Trophoblast cell (in vitro differentiated cells and primary cell): ENCODE measurements around the gene PRRX2.

ENCODE experiments used
- DNase-seq, 2 donors: peaks; one replicate each; pipeline ENCODE4 v3.0.0-alpha.2; 2016
- H2AFZ ChIP-seq: 2 replicates; pipeline ENCODE4 v1.6.1; 2013; ENCODE audit warnings: low read length, moderate library complexity, mild to moderate bottlenecking; ENCODE audit not compliant: insufficient read depth, poor library complexity
- H2AK5ac ChIP-seq: 2 replicates; pipeline ENCODE4 v1.6.1; 2013; ENCODE audit warnings: mild to moderate bottlenecking, low read length
- H2BK120ac ChIP-seq: 2 replicates; pipeline ENCODE4 v1.6.1; 2013; ENCODE audit warnings: low read length, mild to moderate bottlenecking, moderate library complexity; ENCODE audit not compliant: insufficient read depth, poor library complexity
- H2BK12ac ChIP-seq: 2 replicates; pipeline ENCODE4 v1.6.1; 2013; ENCODE audit warnings: mild to moderate bottlenecking, low read length, moderate library complexity
- H2BK5ac ChIP-seq: 2 replicates; pipeline ENCODE4 v1.6.1; 2013; ENCODE audit warnings: low read length, low read depth, moderate library complexity, mild to moderate bottlenecking; ENCODE audit not compliant: poor library complexity
- H3K14ac ChIP-seq: 2 replicates; pipeline ENCODE4 v1.6.1; 2013; ENCODE audit warnings: mild to moderate bottlenecking, low read length
- H3K18ac ChIP-seq: 2 replicates; pipeline ENCODE4 v1.6.1; 2013; ENCODE audit warnings: mild to moderate bottlenecking, low read length
- H3K23ac ChIP-seq: 2 replicates; pipeline ENCODE4 v1.6.1; 2013; ENCODE audit warnings: low read length
- H3K27ac ChIP-seq: 2 replicates; pipeline ENCODE4 v1.5.1; 2013; ENCODE audit warnings: low read depth, mild to moderate bottlenecking, inconsistent platforms, low read length, moderate library complexity
- H3K27me3 ChIP-seq: 2 replicates; pipeline ENCODE4 v1.6.1; 2013; ENCODE audit warnings: inconsistent platforms, mild to moderate bottlenecking, low read length, moderate library complexity; ENCODE audit not compliant: insufficient read depth
- H3K36me3 ChIP-seq, 2 experiments: 1 replicate in 1 of 2; 2 replicates in 1 of 2; pipeline ENCODE4 v1.6.1; 2013; ENCODE audit warnings: low read length in 2 of 2, mild to moderate bottlenecking in 2 of 2, moderate library complexity in 1 of 2; ENCODE audit not compliant: insufficient read depth in 2 of 2, control insufficient read depth in 1 of 2
- H3K4ac ChIP-seq: 2 replicates; pipeline ENCODE4 v1.6.1; 2013; ENCODE audit warnings: low read depth, mild to moderate bottlenecking, low read length, moderate library complexity
- H3K4me1 ChIP-seq, 2 experiments: 1 replicate in 1 of 2; 2 replicates in 1 of 2; pipeline ENCODE4 v1.6.1; 2013; ENCODE audit warnings: low read length in 2 of 2, mild to moderate bottlenecking in 2 of 2, moderate library complexity in 1 of 2; ENCODE audit not compliant: insufficient read depth in 2 of 2, control insufficient read depth in 1 of 2
- H3K4me2 ChIP-seq: 2 replicates; pipeline ENCODE4 v1.6.1; 2013; ENCODE audit warnings: inconsistent platforms, mild to moderate bottlenecking, low read length, moderate library complexity
- H3K4me3 ChIP-seq: 2 replicates; pipeline ENCODE4 v1.5.1; 2013; ENCODE audit warnings: mild to moderate bottlenecking, low read depth, low read length, inconsistent platforms
- H3K79me1 ChIP-seq: one replicate; pipeline ENCODE4 v1.6.1; 2013; ENCODE audit warnings: low read length
- H3K79me2 ChIP-seq: 2 replicates; pipeline ENCODE4 v1.6.1; 2013; ENCODE audit warnings: low read length, mild to moderate bottlenecking; ENCODE audit not compliant: control insufficient read depth, insufficient read depth, poor library complexity
- H3K9ac ChIP-seq: 2 replicates; pipeline ENCODE4 v1.6.1; 2013; ENCODE audit warnings: mild to moderate bottlenecking, low read length
- H3K9me3 ChIP-seq: 2 replicates; pipeline ENCODE4 v1.6.1; 2013; ENCODE audit warnings: low read depth, mild to moderate bottlenecking, control low read depth, inconsistent platforms, low read length; ENCODE audit not compliant: insufficient read depth
- H4K12ac ChIP-seq: 2 replicates; pipeline ENCODE4 v1.6.1; 2013; ENCODE audit warnings: low read depth, mild to moderate bottlenecking, low read length, moderate library complexity
- H4K8ac ChIP-seq: 2 replicates; pipeline ENCODE4 v1.6.1; 2013; ENCODE audit warnings: low read depth, mild to moderate bottlenecking, low read length, moderate library complexity
- H4K91ac ChIP-seq: one replicate; pipeline ENCODE4 v1.6.1; 2013; ENCODE audit warnings: low read depth, mild to moderate bottlenecking, low read length, moderate library complexity
- WGBS: extraction: QIAGEN DNeasy Blood & Tissue Kit; methylation state at CpG from one replicate; pipeline ENCODE4 v1.1.7; 2013; ENCODE audit warnings: missing lambda C conversion rate; ENCODE audit not compliant: insufficient read length, insufficient coverage; ENCODE audit errors: extremely low coverage; 5-methylcytosine and 5-hydroxymethylcytosine counted together

Gene PRRX2

DNA sequence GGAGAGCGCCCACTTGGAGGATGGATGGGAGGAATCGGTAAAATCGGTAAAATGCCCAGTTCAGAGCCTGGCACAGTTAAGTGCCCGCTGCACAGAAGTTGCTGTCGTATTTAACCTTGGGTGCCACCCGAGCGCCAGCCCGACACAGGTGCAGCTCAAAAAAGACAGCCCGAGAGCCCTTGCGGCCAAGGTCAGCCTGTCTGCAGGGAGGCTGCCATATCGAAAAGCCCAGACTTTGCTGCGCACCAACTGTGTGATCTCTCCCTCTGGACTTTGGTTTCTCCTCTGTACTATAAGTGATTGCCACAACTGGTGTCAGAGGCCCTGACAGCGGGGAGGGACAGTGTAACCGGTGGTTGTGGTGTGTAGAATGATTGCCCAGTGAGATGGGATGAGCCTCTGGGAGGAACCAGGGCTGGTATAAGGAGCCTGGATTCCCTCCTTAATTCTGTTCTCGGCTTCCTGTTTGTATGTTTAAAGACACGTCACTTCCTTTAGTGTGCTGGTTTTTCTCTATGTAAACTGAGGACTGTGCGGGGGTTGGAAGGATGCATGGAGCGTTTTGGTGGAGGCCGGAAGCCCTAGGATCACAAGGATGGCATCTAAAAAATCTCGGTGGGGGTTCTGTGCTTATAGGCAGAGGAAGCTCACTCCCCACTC lies 38.7 kb upstream of the PRRX2 start:
- Histone ChIP-seq H3K9ac (peak overlapping the region; percentile 87), H3K14ac (peak overlapping the region; percentile 98), H2BK5ac (peak overlapping the region; percentile 95), H3K27me3 (no peaks in the 10 kb centered on the region), H2AK5ac (peak overlapping the region; percentile 93), H4K91ac (peak overlapping the region; percentile 94), H3K36me3 (peaks cover 15 to 16% of the 10 kb centered on the region in 2 experiments), H4K8ac (peak overlapping the region; percentile 98), H3K4me3 (peak overlapping the region; percentile 90), H4K12ac (peak overlapping the region; percentile 83), H3K79me2 (peaks cover 23% of the 10 kb centered on the region), H3K79me1 (peaks cover 10% of the 10 kb centered on the region), H3K4me2 (peak overlapping the region; percentile 88), H3K18ac (peak overlapping the region; percentile 96), H2AFZ (no peak overlapping the region), H2BK12ac (no peak overlapping the region), H3K9me3 (peaks cover 2% of the 10 kb centered on the region), H3K4ac (peak overlapping the region; percentile 64), H2BK120ac (peak overlapping the region; percentile 84), H3K23ac (no peak overlapping the region), H3K4me1 (peaks cover 10 to 16% of the 10 kb centered on the region in 2 experiments), H3K27ac (peak overlapping the region; percentile 70)
- peak in 1 of 2 donors; percentile 33 for DNase-seq
- WGBS, result no CpG with 5 or more reads among the region's 20 CpGs

DNA sequence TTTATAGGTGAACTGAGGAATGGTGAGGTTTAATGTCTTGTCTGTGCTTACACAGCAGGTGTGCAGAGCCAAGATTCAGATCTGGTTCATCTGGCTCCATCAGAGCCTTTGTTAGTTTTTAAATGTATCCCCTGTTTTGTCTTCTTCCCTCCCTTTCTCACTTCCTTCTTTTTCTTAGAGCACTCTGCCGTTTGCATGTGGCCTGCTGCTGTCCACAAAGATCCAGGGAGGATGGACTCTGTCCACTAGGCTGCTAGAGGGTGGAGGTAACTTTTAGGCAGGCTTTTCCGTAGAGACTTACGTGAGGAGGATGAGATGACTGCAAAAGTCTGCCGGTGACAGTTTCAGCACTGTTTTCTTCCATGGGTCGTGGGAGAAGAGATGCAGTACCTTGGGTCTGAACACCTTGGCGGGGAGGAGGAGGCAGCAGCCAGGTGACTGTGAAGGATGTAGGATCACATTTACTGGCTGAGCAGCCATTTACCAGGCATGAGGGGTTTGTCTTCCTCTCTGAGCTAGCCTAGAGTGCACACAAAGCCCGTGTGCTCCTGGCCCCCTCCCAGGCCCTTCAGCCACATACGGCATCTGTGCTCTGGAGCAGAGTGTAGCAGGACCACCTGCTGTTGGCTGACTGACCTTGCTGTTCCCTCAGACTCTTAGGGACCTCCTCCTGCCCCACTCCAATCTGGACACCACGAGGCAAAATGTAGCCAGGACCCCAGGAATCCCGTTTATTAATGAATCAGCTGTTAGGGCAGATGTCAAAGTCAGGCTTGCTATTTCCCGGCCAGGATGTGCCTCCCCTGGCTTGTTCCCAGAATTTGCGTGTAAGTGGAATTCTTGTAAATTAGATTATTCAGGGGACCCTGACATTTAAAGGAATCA lies 37.6 kb upstream of the PRRX2 start:
- Histone ChIP-seq H3K4me1 (peaks cover 10 to 16% of the 10 kb centered on the region in 2 experiments), H3K4ac (peak overlapping the region; percentile 95), H4K91ac (no peak overlapping the region), H3K23ac (no peak overlapping the region), H3K27ac (no peak overlapping the region), H2BK120ac (no peak overlapping the region), H3K9ac (no peak overlapping the region), H3K9me3 (peaks cover 4% of the 10 kb centered on the region), H4K8ac (no peak overlapping the region), H3K79me2 (peaks cover 23% of the 10 kb centered on the region), H3K79me1 (peaks cover 10% of the 10 kb centered on the region), H3K36me3 (peaks cover 21 to 26% of the 10 kb centered on the region in 2 experiments), H2AK5ac (no peak overlapping the region), H2BK12ac (no peak overlapping the region), H3K14ac (no peak overlapping the region), H4K12ac (no peak overlapping the region), H3K27me3 (no peaks in the 10 kb centered on the region), H2BK5ac (no peak overlapping the region), H2AFZ (no peak overlapping the region), H3K4me2 (peak overlapping the region; percentile 88), H3K18ac (no peak overlapping the region), H3K4me3 (no peak overlapping the region)
- no CpG with 5 or more reads among the region's 12 CpGs for WGBS
- no peak for DNase-seq

DNA sequence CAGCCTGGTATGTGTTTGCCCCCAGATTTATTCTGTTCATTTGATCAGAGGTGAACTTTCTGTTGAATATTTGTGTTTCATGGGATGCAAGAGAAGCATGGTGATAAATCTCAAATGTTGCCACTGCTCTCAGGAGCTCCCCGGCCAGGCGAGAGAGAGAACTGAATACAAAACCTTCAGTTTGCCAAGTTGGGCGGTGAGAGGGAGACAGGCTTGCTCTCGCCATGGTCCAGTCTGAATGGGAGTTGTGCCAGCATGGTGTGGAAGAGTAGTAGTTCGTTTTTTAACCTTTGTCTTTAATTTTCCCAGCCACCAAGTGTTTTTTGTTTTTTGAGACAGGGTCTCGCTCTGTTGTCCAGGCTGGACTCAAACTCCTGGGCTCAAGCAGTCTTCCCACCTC lies 36.7 kb upstream of the PRRX2 start:
- Histone ChIP-seq H4K91ac (no peak overlapping the region), H3K79me1 (peaks cover 10% of the 10 kb centered on the region), H3K4me3 (no peak overlapping the region), H3K36me3 (peaks cover 30 to 35% of the 10 kb centered on the region in 2 experiments), H4K12ac (no peak overlapping the region), H3K18ac (no peak overlapping the region), H3K23ac (no peak overlapping the region), H3K4me1 (peaks cover 10 to 16% of the 10 kb centered on the region in 2 experiments), H3K4ac (peak overlapping the region; percentile 95), H3K79me2 (peaks cover 23% of the 10 kb centered on the region), H2BK12ac (no peak overlapping the region), H3K27ac (no peak overlapping the region), H2BK5ac (no peak overlapping the region), H2AFZ (no peak overlapping the region), H3K27me3 (no peaks in the 10 kb centered on the region), H3K9me3 (peaks cover 4% of the 10 kb centered on the region), H2AK5ac (no peak overlapping the region), H2BK120ac (no peak overlapping the region), H3K9ac (no peak overlapping the region), H3K14ac (no peak overlapping the region), H3K4me2 (no peak overlapping the region), H4K8ac (no peak overlapping the region)
- no CpG with 5 or more reads among the region's 6 CpGs for WGBS
- no peak for DNase-seq

- Histone ChIP-seq H3K9me3 (peaks cover 4% of the 10 kb centered on the region), H3K4me3 (no peak overlapping the region), H3K4me2 (no peak overlapping the region), H2BK120ac (no peak overlapping the region), H3K79me1 (peaks cover 10% of the 10 kb centered on the region), H3K18ac (no peak overlapping the region), H3K23ac (no peak overlapping the region), H3K27ac (no peak overlapping the region), H3K36me3 (peaks cover 35 to 41% of the 10 kb centered on the region in 2 experiments), H3K27me3 (no peaks in the 10 kb centered on the region), H3K79me2 (peaks cover 23% of the 10 kb centered on the region), H2AFZ (no peak overlapping the region), H3K14ac (no peak overlapping the region), H4K12ac (no peak overlapping the region), H3K9ac (no peak overlapping the region), H2AK5ac (no peak overlapping the region), H2BK5ac (no peak overlapping the region), H4K8ac (no peak overlapping the region), H2BK12ac (no peak overlapping the region), H4K91ac (no peak overlapping the region), H3K4ac (peak overlapping the region; percentile 95), H3K4me1 (peaks cover 10 to 16% of the 10 kb centered on the region in 2 experiments)
- no CpG with 5 or more reads among the region's 8 CpGs for WGBS
- no peak for DNase-seq
Measured at GRCh38 chr9:129629251-129629820, 36.1 kb upstream of the PRRX2 start.
